A549 (cell line): ENCODE measurements around the gene MS4A4A. TPM values are rescaled to one million over a fixed set of nuclear protein-coding genes. Genes with fewer than 3 reads are reported as not detected.

Experiments used
- ATAC-seq, 2 experiments: fragments of 200-7000 bp in 1 of 2; fragments of >200 bp in 1 of 2; cut with Nextera tagmentation in 1 of 2; cut with Tn5 transposase in 1 of 2; 3 replicates each; pipeline versions ENCODE4 v1.8.0 to v1.9.1; 2018 to 2020; ENCODE audit warnings: mild to moderate bottlenecking in 1 of 2, moderate library complexity in 1 of 2
- CTCF ChIA-PET: fragments of 300-600 bp; sonication (Branson Sonifier 250); formaldehyde crosslinking; extraction: SDS; loops from one replicate; lab custom pipeline; 2021; ENCODE audit warnings: antibody characterized with exemption, inconsistent platforms; lab: Yijun Ruan, JAX
- POLR2A ChIA-PET: fragments of 350-600 bp; formaldehyde crosslinking; extraction: SDS; loops from one replicate; lab custom pipeline; 2021; ENCODE audit warnings: antibody characterized with exemption, inconsistent platforms; lab: Yijun Ruan, JAX
- DNase-seq, 2 experiments: peaks; one replicate each; pipeline versions ENCODE4 v3.0.0 to v3.0.0-alpha.2; 2011 to 2016; ENCODE audit warnings: low read depth in 1 of 2, low spot score in 1 of 2
- FAIRE-seq: peaks from 2 replicates; lab custom pipeline; 2011; peaks lifted over from hg19 to GRCh38; lab: Jason Lieb, UNC
- H3K27ac ChIP-seq, 2 experiments: fragments of >200 bp; sonication (Bioruptor Twin); formaldehyde crosslinking; 3 replicates each; pipeline ENCODE4 v1.5.1; 2016 to 2017
- H3K4me1 ChIP-seq: fragments of >200 bp; sonication (Bioruptor Twin); formaldehyde crosslinking; 3 replicates; pipeline ENCODE4 v1.6.1; 2016
- H3K4me2 ChIP-seq: fragments of >200 bp; sonication (Bioruptor Twin); formaldehyde crosslinking; 3 replicates; pipeline ENCODE4 v1.6.1; 2016
- H3K4me3 ChIP-seq: fragments of >200 bp; sonication (Bioruptor Twin); formaldehyde crosslinking; 3 replicates; pipeline ENCODE4 v1.5.1; 2016
- H3K9me3 ChIP-seq: fragments of >200 bp; sonication (Bioruptor Twin); formaldehyde crosslinking; 3 replicates; pipeline ENCODE4 v1.6.1; 2016
- CEBPB ChIP-seq, 2 experiments: fragments of >200 bp in 1 of 2; sonication (Bioruptor Twin) in 1 of 2; formaldehyde crosslinking in 1 of 2; IDR thresholded peaks; 2 replicates each; pipeline ENCODE4 v1.6.1; 2012 to 2016
- CHD4 ChIP-seq: fragments of 200-600 bp; sonication (generic); IDR thresholded peaks from 2 replicates; pipeline ENCODE4 v1.6.1; 2016; ENCODE audit warnings: antibody characterized with exemption, mild to moderate bottlenecking, borderline replicate concordance
- EHF ChIP-seq: fragments of 250-450 bp; sonication (Bioruptor Pico); IDR thresholded peaks from 2 replicates; pipeline ENCODE4 v1.5.0; 2020; ENCODE audit warnings: mild to moderate bottlenecking
- EP300 ChIP-seq, 2 experiments: fragments of >200 bp; sonication (Bioruptor Twin); formaldehyde crosslinking; IDR thresholded peaks; 2 replicates in 1 of 2; 3 replicates in 1 of 2; pipeline ENCODE4 v1.6.1; 2016 to 2017
- FOSB ChIP-seq: fragments of 250-450 bp; sonication (Bioruptor Pico); IDR thresholded peaks from 2 replicates; pipeline ENCODE4 v1.5.0; 2020; ENCODE audit warnings: mild to moderate bottlenecking, moderate library complexity
- GATA3 ChIP-seq: IDR thresholded peaks from 2 replicates; pipeline ENCODE4 v1.6.1; 2012; ENCODE audit warnings: borderline replicate concordance
- HDAC2 ChIP-seq: fragments of 200-600 bp; sonication (generic); IDR thresholded peaks from 2 replicates; pipeline ENCODE4 v1.6.1; 2016
- JUN ChIP-seq, 2 experiments: fragments of >200 bp; sonication (Bioruptor Twin); formaldehyde crosslinking; IDR thresholded peaks; 2 replicates in 1 of 2; 3 replicates in 1 of 2; pipeline ENCODE4 v1.6.1; 2016 to 2017
- KDM1A ChIP-seq: fragments of 200-600 bp; sonication (generic); IDR thresholded peaks from 2 replicates; pipeline ENCODE4 v1.6.1; 2016; ENCODE audit warnings: low read depth, mild to moderate bottlenecking
- MAFK ChIP-seq: fragments of 450-650 bp; IDR thresholded peaks from 2 replicates; pipeline ENCODE4 v1.6.1; 2014; ENCODE audit not compliant: partially characterized antibody
- RAD21 ChIP-seq, 2 experiments: fragments of >200 bp in 1 of 2; sonication (Bioruptor Twin) in 1 of 2; formaldehyde crosslinking in 1 of 2; IDR thresholded peaks in 1 of 2; conservative IDR thresholded peaks in 1 of 2; 2 replicates in 1 of 2; 3 replicates in 1 of 2; pipeline ENCODE4 v1.6.1; 2012 to 2018; ENCODE audit warnings: inconsistent platforms in 1 of 2
- RCOR1 ChIP-seq: fragments of 150-350 bp; IDR thresholded peaks from 2 replicates; pipeline ENCODE4 v1.6.1; 2014; ENCODE audit warnings: antibody characterized with exemption, low read length, low read depth
- RFX5 ChIP-seq: fragments of 450-650 bp; IDR thresholded peaks from 2 replicates; pipeline ENCODE4 v1.7.1; 2014; ENCODE audit warnings: antibody characterized with exemption, mild to moderate bottlenecking, moderate library complexity
- RNF2 ChIP-seq: fragments of 200-600 bp; sonication (generic); IDR thresholded peaks from 2 replicates; pipeline ENCODE4 v1.6.1; 2016; ENCODE audit warnings: low read depth, mild to moderate bottlenecking, antibody characterized with exemption, moderate library complexity, borderline replicate concordance
- SMC3 ChIP-seq: fragments of >200 bp; sonication (Bioruptor Twin); formaldehyde crosslinking; IDR thresholded peaks from 3 replicates; pipeline ENCODE4 v1.6.1; 2018; ENCODE audit warnings: inconsistent platforms
- ZFP36 ChIP-seq: fragments of 450-650 bp; IDR thresholded peaks from 2 replicates; pipeline ENCODE4 v1.6.1; 2014; ENCODE audit warnings: borderline replicate concordance; ENCODE audit not compliant: partially characterized antibody
- ZNF302 ChIP-seq: fragments of 250-450 bp; sonication (Bioruptor Pico); IDR thresholded peaks from 2 replicates; pipeline ENCODE4 v1.9.0; 2021; ENCODE audit warnings: inconsistent platforms, mild to moderate bottlenecking, moderate library complexity
- ZSCAN20 ChIP-seq: fragments of 250-450 bp; sonication (Bioruptor Pico); IDR thresholded peaks from 2 replicates; pipeline ENCODE4 v1.8.0; 2022; ENCODE audit warnings: mild to moderate bottlenecking, moderate library complexity
- WGBS: methylation state at CpG from one replicate; pipeline ENCODE4 v1.1.6; 2017; ENCODE audit errors: missing lambda C conversion rate; 5-methylcytosine and 5-hydroxymethylcytosine counted together
- polyA plus RNA-seq, 4 experiments: library from polyadenylated mRNA; depleted of rRNA in 3 of 4; stranded (reverse); fragments of >200 nt; fragmentation: RNase III in 1 of 4; extraction: RNeasy Plus Mini Kit Qiagen cat#74134 plus additional on column Dnase treatment in 1 of 4; gene quantifications; 2 replicates in 3 of 4; 3 replicates in 1 of 4; pipeline ENCODE4 v1.2.3, GENCODE V29; 2011 to 2017
- TF ChIP-seq, protein P1 (sequence below): fragments of 450-650 bp; IDR thresholded peaks from 2 replicates; pipeline ENCODE4 v1.6.1; 2014; ENCODE audit warnings: antibody characterized with exemption
- TF ChIP-seq, protein P2 (sequence below): fragments of 150-350 bp; IDR thresholded peaks from 2 replicates; pipeline ENCODE4 v1.6.1; 2014; ENCODE audit warnings: low read depth, mild to moderate bottlenecking, low read length
- TF ChIP-seq, protein P3 (sequence below): fragments of >200 bp; sonication (Bioruptor Twin); formaldehyde crosslinking; IDR thresholded peaks from 2 replicates; pipeline ENCODE4 v1.6.1; 2016
- TF ChIP-seq, protein P4 (sequence below): fragments of >200 bp; sonication (Bioruptor Twin); formaldehyde crosslinking; IDR thresholded peaks from 3 replicates; pipeline ENCODE4 v1.5.1; 2016
- TF ChIP-seq, protein P5 (sequence below): IDR thresholded peaks from 2 replicates; pipeline ENCODE4 v1.6.1; 2012; ENCODE audit warnings: low read depth, borderline replicate concordance

Gene MS4A4A
- polyA plus RNA-seq, 2 of the 4 experiments (the other 2 are of a cell fraction), result not detected

DNA sequence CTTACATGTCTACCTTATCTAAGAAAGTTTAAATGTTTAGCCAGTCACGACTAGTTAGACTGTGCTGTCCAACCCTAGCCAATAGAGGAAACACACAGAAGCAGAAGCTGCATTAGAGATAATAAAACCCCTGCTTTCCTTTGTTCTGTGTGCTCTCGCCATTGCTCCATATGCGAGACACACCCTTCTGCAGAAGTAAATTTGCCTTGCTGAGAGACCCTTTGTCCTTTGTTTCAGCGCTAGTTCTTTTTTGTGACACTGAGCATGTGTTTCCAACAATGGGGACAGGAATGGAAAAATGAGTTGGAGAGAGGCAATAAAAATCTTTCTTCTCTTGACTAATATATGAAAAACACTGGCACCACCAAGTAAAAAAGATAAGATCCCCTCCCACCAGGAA lies 19.5 kb upstream of the MS4A4A start:
- no peaks in the 10 kb centered on the region for H3K9me3 ChIP-seq
- H3K4me2 ChIP-seq, result no peak overlapping the region
- 20% methylated on average over 4 of the region's 4 CpGs for WGBS
- ATAC-seq (no peak), FAIRE-seq (no peak), DNase-seq (no peak)
- H3K4me1 ChIP-seq, result no peaks in the 10 kb centered on the region
- TF ChIP-seq FOSB (CRISPR knock-in tag), result no peak
- TF ChIP-seq, protein P1, sequence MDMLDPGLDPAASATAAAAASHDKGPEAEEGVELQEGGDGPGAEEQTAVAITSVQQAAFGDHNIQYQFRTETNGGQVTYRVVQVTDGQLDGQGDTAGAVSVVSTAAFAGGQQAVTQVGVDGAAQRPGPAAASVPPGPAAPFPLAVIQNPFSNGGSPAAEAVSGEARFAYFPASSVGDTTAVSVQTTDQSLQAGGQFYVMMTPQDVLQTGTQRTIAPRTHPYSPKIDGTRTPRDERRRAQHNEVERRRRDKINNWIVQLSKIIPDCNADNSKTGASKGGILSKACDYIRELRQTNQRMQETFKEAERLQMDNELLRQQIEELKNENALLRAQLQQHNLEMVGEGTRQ, result no peak
- POLR2A ChIA-PET, result no interaction called here
- H3K4me3 ChIP-seq, result no peak overlapping the region
- CTCF ChIA-PET, result no interaction called here
- no peak overlapping the region for H3K27ac ChIP-seq

DNA sequence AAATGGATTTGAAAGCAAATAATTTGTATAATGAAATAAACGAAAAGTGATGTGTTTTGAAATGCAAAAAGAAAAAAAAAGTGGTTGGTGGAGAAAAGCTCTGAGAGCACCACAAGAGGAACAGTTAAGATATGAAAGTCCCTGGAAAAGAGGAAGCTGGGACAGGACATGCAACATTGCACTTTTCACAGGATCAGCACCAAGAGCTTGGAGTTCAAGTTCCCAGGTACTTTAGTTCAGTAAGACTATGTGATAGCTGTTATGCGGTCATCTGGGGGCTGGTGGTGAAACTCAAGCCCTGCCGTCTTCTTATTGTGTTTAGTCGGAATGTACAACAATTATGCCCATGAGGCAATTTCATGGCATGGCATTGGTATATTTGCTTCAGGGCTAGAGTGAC lies 17.1 kb upstream of the MS4A4A start:
- Histone ChIP-seq H3K27ac (no peak overlapping the region), H3K4me3 (no peak overlapping the region), H3K4me2 (no peak overlapping the region), H3K4me1 (no peaks in the 10 kb centered on the region), H3K9me3 (no peaks in the 10 kb centered on the region)
- DNase-seq, result no peak
- ATAC-seq, result no peak
- 33% methylated on average over 4 of the region's 4 CpGs for WGBS
- TF ChIP-seq RAD21 (conservative IDR thresholded peaks at IDR 0.05 in 1 of 2, IDR thresholded peaks at IDR 0.05 in 1 of 2) (no peak), MAFK (no peak), JUN (IDR thresholded peaks at IDR 0.05) (no peak), EP300 (IDR thresholded peaks at IDR 0.05) (no peak), KDM1A (no peak), EHF (CRISPR knock-in tag) (no peak), ZSCAN20 (CRISPR knock-in tag) (no peak)
- TF ChIP-seq, protein P2, sequence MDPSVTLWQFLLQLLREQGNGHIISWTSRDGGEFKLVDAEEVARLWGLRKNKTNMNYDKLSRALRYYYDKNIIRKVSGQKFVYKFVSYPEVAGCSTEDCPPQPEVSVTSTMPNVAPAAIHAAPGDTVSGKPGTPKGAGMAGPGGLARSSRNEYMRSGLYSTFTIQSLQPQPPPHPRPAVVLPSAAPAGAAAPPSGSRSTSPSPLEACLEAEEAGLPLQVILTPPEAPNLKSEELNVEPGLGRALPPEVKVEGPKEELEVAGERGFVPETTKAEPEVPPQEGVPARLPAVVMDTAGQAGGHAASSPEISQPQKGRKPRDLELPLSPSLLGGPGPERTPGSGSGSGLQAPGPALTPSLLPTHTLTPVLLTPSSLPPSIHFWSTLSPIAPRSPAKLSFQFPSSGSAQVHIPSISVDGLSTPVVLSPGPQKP, result no peak
- ChIA-PET CTCF (no interaction called here), POLR2A (no interaction called here)
- no peak for FAIRE-seq

DNA sequence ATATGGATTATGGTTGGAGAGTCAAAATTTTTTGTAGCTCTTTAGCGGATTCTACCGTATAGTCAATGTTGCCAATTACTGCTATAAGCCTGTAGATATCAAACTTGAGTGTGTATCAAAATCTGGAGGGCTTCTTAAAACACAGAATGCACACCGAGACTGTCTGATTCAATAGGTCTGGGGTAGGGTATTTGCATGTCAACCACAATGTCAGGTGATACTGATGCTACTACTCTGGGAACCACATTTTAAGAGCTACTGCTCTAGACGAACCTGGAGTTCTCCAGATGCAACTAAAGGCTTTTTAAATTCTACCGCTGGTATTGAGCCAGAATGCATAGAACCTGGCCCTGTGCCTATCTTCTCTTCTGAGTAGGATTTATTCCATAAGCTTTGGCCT lies 15.8 kb upstream of the MS4A4A start:
- Histone ChIP-seq H3K4me1 (no peaks in the 10 kb centered on the region), H3K9me3 (no peaks in the 10 kb centered on the region; the same call in 2 of the 3 replicates), H3K27ac (no peak overlapping the region), H3K4me2 (no peak overlapping the region), H3K4me3 (no peak overlapping the region)
- ChIA-PET CTCF (interaction anchor here (0.7 to 3.0 kb wide), 8 partner anchors 11 to 353 kb away, joined by 3 to 15 read pairs (median 4); no protein-coding TSS in a partner anchor), POLR2A (no interaction called here)
- no peak for DNase-seq
- FAIRE-seq, result no peak
- WGBS, result 11% methylated on average over 5 of the region's 5 CpGs
- no peak for TF ChIP-seq FOSB (CRISPR knock-in tag)
- TF ChIP-seq, protein P3, sequence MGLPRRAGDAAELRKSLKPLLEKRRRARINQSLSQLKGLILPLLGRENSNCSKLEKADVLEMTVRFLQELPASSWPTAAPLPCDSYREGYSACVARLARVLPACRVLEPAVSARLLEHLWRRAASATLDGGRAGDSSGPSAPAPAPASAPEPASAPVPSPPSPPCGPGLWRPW, result no peak
- no peak for TF ChIP-seq KDM1A
- ATAC-seq, result no peak

DNA sequence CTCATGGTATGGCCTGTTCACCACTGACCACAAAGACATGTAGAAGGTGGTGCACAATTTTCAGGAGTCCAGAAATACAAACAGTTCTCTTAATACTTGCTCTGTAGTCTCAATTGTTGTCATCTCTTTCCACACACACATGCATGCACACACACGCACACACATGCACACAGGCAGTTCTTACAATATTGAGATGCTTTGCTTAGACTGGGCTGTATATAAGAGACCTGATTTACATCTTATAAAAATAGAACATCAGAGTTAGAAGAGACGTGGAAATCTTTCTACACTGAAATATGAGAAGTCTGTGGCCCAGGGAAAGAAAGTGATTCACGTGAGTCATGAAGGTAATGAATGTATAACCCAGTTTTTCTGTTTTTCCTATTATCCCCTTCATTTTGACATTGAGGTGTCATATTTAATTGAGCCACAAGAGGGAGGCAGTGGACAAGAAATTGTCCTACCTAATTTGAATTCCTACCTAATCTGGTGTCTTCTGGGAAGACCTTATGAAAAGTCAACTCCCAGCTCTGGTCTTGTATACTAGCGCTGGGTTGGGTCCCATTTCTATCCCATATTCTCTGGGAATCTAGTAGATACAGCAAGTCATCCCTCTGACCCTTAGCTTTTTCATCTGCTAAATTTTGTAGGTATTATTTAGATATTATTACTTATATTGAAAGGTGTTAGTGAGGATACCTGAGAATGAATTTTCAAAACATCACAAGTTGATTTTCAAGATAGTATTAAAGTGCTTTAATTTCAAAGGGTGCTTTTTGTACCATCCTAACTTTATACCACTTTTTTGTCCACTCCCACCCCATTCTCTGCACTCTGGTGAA lies 14.9 kb upstream of the MS4A4A start:
- FAIRE-seq, result no peak
- peak; percentile 62 to 75 for ATAC-seq

More for the DNA sequence above, 14.9 kb upstream of the MS4A4A start:
- no peaks in the 10 kb centered on the region for H3K4me1 ChIP-seq
- WGBS, result 15% methylated on average over 4 of the region's 4 CpGs
- no peak overlapping the region for H3K4me2 ChIP-seq
- peak; percentile 28 to 36 for DNase-seq
- H3K4me3 ChIP-seq, result no peak overlapping the region
- POLR2A ChIA-PET, result no interaction called here
- CTCF ChIA-PET, result interaction anchor here (0.7 to 3.0 kb wide), 13 partner anchors 10 to 352 kb away, joined by 3 to 15 read pairs (median 3); no protein-coding TSS in a partner anchor
- TF ChIP-seq ZFP36 (no peak), GATA3 (no peak), HDAC2 (no peak), CEBPB (IDR thresholded peaks at IDR 0.05) (no peak), RFX5 (no peak), SMC3 (0 out of 3 replicates have a peak, but pooled peaks have one; percentile 23), ZNF302 (CRISPR knock-in tag) (no peak), FOSB (CRISPR knock-in tag) (no peak), RAD21 (conservative IDR thresholded peaks at IDR 0.05 in 1 of 2, IDR thresholded peaks at IDR 0.05 in 1 of 2) (peak; percentile 63 to 71), RCOR1 (no peak), CHD4 (no peak), RNF2 (no peak), EP300 (IDR thresholded peaks at IDR 0.05) (no peak)
- TF ChIP-seq, protein P4, sequence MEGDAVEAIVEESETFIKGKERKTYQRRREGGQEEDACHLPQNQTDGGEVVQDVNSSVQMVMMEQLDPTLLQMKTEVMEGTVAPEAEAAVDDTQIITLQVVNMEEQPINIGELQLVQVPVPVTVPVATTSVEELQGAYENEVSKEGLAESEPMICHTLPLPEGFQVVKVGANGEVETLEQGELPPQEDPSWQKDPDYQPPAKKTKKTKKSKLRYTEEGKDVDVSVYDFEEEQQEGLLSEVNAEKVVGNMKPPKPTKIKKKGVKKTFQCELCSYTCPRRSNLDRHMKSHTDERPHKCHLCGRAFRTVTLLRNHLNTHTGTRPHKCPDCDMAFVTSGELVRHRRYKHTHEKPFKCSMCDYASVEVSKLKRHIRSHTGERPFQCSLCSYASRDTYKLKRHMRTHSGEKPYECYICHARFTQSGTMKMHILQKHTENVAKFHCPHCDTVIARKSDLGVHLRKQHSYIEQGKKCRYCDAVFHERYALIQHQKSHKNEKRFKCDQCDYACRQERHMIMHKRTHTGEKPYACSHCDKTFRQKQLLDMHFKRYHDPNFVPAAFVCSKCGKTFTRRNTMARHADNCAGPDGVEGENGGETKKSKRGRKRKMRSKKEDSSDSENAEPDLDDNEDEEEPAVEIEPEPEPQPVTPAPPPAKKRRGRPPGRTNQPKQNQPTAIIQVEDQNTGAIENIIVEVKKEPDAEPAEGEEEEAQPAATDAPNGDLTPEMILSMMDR, result peak; percentile 63
- TF ChIP-seq, protein P5, sequence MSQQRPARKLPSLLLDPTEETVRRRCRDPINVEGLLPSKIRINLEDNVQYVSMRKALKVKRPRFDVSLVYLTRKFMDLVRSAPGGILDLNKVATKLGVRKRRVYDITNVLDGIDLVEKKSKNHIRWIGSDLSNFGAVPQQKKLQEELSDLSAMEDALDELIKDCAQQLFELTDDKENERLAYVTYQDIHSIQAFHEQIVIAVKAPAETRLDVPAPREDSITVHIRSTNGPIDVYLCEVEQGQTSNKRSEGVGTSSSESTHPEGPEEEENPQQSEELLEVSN, result no peak
- H3K9me3 ChIP-seq, result peaks cover 6% of the 10 kb centered on the region; the same call in 1 of the 3 replicates
- no peak overlapping the region for H3K27ac ChIP-seq
